ENCODE data around the gene DNAJC18.

DNA sequence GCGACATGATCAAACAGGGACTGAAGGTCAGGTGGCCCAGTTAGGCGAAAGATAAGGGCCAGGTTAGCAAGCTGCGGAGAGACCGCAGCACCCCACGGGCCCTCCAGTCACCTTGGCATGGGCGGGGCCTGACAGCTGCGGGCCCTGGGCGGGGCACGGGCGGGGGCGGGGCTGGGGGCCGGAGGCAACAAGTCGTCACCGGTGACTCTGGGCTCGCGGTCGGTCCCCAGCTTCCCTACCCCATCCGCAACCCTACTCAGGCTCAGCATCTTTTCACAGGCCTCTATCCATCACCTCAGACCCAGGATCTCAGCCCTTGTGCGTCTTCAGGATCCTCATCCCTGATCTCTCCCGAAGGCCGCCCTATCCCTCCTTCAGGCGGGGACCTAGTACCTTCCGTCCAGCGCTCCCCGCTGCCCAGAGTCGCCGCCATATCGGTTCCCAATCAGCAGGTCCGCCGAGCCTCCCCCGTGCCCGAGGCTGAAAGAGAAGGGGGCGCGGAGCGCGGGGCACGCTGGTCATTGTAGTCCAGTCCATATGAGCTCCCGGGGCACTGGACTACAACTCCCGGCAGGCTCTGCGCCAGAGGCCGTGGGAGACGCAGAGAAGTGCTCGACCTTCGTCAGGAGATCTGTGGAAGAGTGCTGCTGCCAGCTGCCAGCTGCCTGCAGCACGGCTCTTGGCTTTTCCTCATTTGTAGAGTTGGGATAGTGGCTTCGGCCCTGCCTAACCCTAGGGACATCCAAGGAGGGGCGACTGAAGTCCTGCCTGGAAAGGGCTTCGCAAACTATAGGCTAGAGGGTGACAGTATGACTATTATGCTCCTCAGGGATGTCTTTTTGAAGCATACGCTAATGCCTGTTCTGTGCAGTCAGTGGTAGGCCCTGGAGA, at the start of gene DNAJC18:
- TF ChIP-seq GATA3 (IDR thresholded peaks at IDR 0.05; ENCODE audit: low read depth, low read length) (no peak), GATA2 (IDR thresholded peaks at IDR 0.05; ENCODE audit: low read depth, low read length) (peak; percentile 94)
